MM.1S (cell line): ENCODE measurements around the gene GBX1.

ENCODE experiments used
- DNase-seq: peaks from one replicate; pipeline ENCODE4 v3.0.0-alpha.2; 2015
- H2AFZ ChIP-seq: fragments of 300-600 bp; sonication (generic); 2 replicates; pipeline ENCODE4 v1.6.0; 2016; ENCODE audit warnings: antibody characterized with exemption, low read length
- H3F3A ChIP-seq: fragments of 300-600 bp; sonication (generic); 2 replicates; pipeline ENCODE4 v1.6.1; 2016; ENCODE audit warnings: mild to moderate bottlenecking, antibody characterized with exemption, low read length, moderate library complexity, mixed read lengths; ENCODE audit not compliant: insufficient read depth
- H3K27ac ChIP-seq: fragments of 300-600 bp; sonication (generic); 2 replicates; pipeline ENCODE4 v1.5.1; 2016; ENCODE audit warnings: mild to moderate bottlenecking, low read length
- H3K27me3 ChIP-seq: fragments of 300-600 bp; sonication (generic); replicated peaks from 2 replicates; pipeline ENCODE4 v1.6.0; 2016; ENCODE audit warnings: low read length; ENCODE audit not compliant: insufficient read depth
- H3K36me3 ChIP-seq: fragments of 300-600 bp; sonication (generic); replicated peaks from 2 replicates; pipeline ENCODE4 v1.6.1; 2016; ENCODE audit warnings: mild to moderate bottlenecking, low read length, mixed read lengths; ENCODE audit not compliant: insufficient read depth
- H3K4me1 ChIP-seq: fragments of 300-600 bp; sonication (generic); 2 replicates; pipeline ENCODE4 v1.6.1; 2016; ENCODE audit warnings: low read length, mixed read lengths
- H3K4me2 ChIP-seq: fragments of 300-600 bp; sonication (generic); 2 replicates; pipeline ENCODE4 v1.6.0; 2016; ENCODE audit warnings: low read depth, low read length
- H3K4me3 ChIP-seq: fragments of 300-600 bp; sonication (generic); 2 replicates; pipeline ENCODE4 v1.5.1; 2016; ENCODE audit warnings: low read length, mixed read lengths
- H3K79me2 ChIP-seq: fragments of 300-600 bp; sonication (generic); 2 replicates; pipeline ENCODE4 v1.6.1; 2016; ENCODE audit warnings: mixed run types, low read length, mixed read lengths
- H3K9ac ChIP-seq: fragments of 300-600 bp; sonication (generic); 2 replicates; pipeline ENCODE4 v1.6.1; 2016; ENCODE audit warnings: low read length, mixed read lengths
- H3K9me2 ChIP-seq: fragments of 300-600 bp; sonication (generic); replicated peaks from 2 replicates; pipeline ENCODE4 v1.6.1; 2016; ENCODE audit warnings: mild to moderate bottlenecking, low read length, mixed read lengths; ENCODE audit not compliant: insufficient read depth
- H3K9me3 ChIP-seq: fragments of 300-600 bp; sonication (generic); replicated peaks from 2 replicates; pipeline ENCODE4 v1.6.1; 2016; ENCODE audit warnings: mild to moderate bottlenecking, low read length, mixed read lengths; ENCODE audit not compliant: insufficient read depth
- H4K20me1 ChIP-seq: fragments of 300-600 bp; sonication (generic); 2 replicates; pipeline ENCODE4 v1.6.1; 2016; ENCODE audit warnings: mild to moderate bottlenecking, low read length, moderate library complexity, mixed read lengths; ENCODE audit not compliant: insufficient read depth
- EZH2 ChIP-seq: fragments of 300-600 bp; sonication (generic); optimal IDR thresholded peaks from 2 replicates; pipeline ENCODE3; 2017; ENCODE audit warnings: low read depth, mild to moderate bottlenecking, antibody characterized with exemption, low read length, mixed read lengths
- EZH2phosphoT487 ChIP-seq: fragments of 300-600 bp; sonication (generic); IDR thresholded peaks from 2 replicates; pipeline ENCODE4 v1.6.1; 2018; ENCODE audit warnings: antibody characterized with exemption, low read length
- TF ChIP-seq, protein P1 (sequence below): fragments of 300-600 bp; sonication (generic); IDR thresholded peaks from 2 replicates; pipeline ENCODE4 v1.5.1; 2016; ENCODE audit warnings: antibody characterized with exemption, low read length, mixed read lengths

GBX1 gene

DNA sequence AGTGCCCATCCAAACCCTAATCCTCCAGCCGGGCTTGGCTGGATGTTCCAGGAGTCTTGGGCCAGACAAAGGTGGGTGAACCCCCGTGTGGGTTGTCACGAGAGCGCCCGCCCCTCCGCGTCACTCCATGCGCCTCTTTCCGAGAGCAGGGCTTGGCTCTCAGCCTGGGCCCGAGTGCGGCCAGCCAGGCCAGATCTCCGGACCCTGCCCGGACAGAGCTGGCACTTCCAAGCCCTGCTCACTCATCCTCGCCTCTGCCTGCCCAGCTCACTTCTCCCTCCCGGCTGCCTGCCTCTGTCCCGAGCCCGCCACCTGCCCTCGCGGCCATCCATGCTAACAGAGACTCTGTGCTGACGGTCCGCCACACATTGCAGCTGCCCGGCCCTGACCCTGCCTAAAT, 46.6 kb downstream of the GBX1 start:
- Histone ChIP-seq H3K36me3 (no peaks in the 10 kb centered on the region), H3K27ac (no peak overlapping the region), H3K9me2 (no peaks in the 10 kb centered on the region), H4K20me1 (no peaks in the 10 kb centered on the region), H3K9ac (no peak overlapping the region), H3K9me3 (no peaks in the 10 kb centered on the region), H3K4me1 (no peaks in the 10 kb centered on the region), H3K4me2 (no peak overlapping the region), H3K4me3 (no peak overlapping the region), H3K27me3 (no peaks in the 10 kb centered on the region), H3F3A (no peaks in the 10 kb centered on the region), H2AFZ (no peak overlapping the region), H3K79me2 (peaks cover 4% of the 10 kb centered on the region; the same call in 1 of the 2 replicates)
- TF ChIP-seq EZH2phosphoT487 (no peak), EZH2 (no peak)
- TF ChIP-seq, protein P1, sequence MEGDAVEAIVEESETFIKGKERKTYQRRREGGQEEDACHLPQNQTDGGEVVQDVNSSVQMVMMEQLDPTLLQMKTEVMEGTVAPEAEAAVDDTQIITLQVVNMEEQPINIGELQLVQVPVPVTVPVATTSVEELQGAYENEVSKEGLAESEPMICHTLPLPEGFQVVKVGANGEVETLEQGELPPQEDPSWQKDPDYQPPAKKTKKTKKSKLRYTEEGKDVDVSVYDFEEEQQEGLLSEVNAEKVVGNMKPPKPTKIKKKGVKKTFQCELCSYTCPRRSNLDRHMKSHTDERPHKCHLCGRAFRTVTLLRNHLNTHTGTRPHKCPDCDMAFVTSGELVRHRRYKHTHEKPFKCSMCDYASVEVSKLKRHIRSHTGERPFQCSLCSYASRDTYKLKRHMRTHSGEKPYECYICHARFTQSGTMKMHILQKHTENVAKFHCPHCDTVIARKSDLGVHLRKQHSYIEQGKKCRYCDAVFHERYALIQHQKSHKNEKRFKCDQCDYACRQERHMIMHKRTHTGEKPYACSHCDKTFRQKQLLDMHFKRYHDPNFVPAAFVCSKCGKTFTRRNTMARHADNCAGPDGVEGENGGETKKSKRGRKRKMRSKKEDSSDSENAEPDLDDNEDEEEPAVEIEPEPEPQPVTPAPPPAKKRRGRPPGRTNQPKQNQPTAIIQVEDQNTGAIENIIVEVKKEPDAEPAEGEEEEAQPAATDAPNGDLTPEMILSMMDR, result no peak
- no peak for DNase-seq

DNA sequence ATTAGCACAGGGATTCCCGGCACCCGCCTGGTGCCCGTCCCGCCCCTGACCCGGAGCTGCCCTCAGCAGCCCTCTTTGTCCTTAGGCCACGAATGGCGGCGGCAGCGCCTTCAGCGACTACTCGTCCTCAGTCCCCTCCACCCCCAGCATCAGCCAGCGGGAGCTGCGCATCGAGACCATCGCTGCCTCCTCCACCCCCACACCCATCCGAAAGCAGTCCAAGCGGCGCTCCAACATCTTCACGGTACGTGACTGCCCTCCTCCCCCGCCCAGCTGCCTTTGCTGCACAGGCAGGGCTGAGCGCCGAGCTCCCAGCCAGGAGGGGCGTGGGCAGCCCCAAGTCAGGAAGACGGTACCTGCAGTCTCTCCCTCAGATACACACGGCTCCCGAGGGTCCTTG, 47.6 kb downstream of the GBX1 start:
- Histone ChIP-seq H3F3A (no peaks in the 10 kb centered on the region), H3K4me3 (no peak overlapping the region), H3K4me2 (no peak overlapping the region), H3K4me1 (no peaks in the 10 kb centered on the region), H3K36me3 (no peaks in the 10 kb centered on the region), H4K20me1 (no peaks in the 10 kb centered on the region), H3K9ac (no peak overlapping the region), H3K79me2 (peaks cover 6% of the 10 kb centered on the region; the same call in 1 of the 2 replicates), H3K9me2 (no peaks in the 10 kb centered on the region), H3K27me3 (no peaks in the 10 kb centered on the region), H2AFZ (no peak overlapping the region), H3K27ac (no peak overlapping the region), H3K9me3 (no peaks in the 10 kb centered on the region)
- no peak for TF ChIP-seq EZH2phosphoT487
- TF ChIP-seq, protein P1, result no peak
- TF ChIP-seq EZH2, result no peak
- DNase-seq, result no peak

DNA sequence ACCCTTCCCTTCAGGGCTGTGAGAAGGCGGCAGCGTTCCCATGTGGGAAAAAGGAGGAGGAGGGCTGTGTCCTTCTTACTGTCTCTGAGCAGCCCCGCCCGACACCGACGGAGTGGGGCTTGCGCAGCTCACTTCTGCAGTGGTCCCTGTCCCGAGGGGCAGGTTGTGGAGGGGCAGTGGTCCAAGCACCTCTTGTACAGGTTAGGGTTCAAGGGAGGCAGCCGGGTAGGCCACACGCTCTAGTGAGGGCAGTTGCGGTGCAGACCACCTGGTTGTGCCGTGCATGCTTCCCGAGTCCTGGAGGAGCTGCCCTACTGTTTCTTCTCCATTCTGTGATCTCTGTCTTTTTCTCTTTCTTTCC, 48.5 kb downstream of the GBX1 start:
- Histone ChIP-seq H3K4me2 (no peak overlapping the region), H3K4me1 (no peaks in the 10 kb centered on the region), H3F3A (no peaks in the 10 kb centered on the region), H2AFZ (no peak overlapping the region), H3K27me3 (no peaks in the 10 kb centered on the region), H3K9me2 (no peaks in the 10 kb centered on the region), H4K20me1 (no peaks in the 10 kb centered on the region), H3K79me2 (peaks cover 6% of the 10 kb centered on the region; the same call in 1 of the 2 replicates), H3K27ac (no peak overlapping the region), H3K4me3 (no peak overlapping the region), H3K9me3 (no peaks in the 10 kb centered on the region), H3K9ac (no peak overlapping the region), H3K36me3 (no peaks in the 10 kb centered on the region)
- TF ChIP-seq, protein P1, result no peak
- TF ChIP-seq EZH2phosphoT487, result no peak
- no peak for TF ChIP-seq EZH2
- DNase-seq, result no peak
